Measurements from ENCODE around the gene DENND6B. TPM values are rescaled to one million over a fixed set of nuclear protein-coding genes. Genes with fewer than 3 reads are reported as not detected.
A peak's percentile ranks its signal among the peaks of the same experiment; 100 is the strongest.

Gene DENND6B
- total RNA-seq, 1 experiment from 2014 or later: 0.31 TPM

- DNase-seq (ENCODE audit: low read depth): peak; percentile 24
Measured at GRCh38 chr22:50304528-50305392, 22.1 kb downstream of the DENND6B start.

- peak; percentile 26 for DNase-seq (ENCODE audit: low read depth)
Measured at GRCh38 chr22:50303848-50304527, 22.8 kb downstream of the DENND6B start.

DNA sequence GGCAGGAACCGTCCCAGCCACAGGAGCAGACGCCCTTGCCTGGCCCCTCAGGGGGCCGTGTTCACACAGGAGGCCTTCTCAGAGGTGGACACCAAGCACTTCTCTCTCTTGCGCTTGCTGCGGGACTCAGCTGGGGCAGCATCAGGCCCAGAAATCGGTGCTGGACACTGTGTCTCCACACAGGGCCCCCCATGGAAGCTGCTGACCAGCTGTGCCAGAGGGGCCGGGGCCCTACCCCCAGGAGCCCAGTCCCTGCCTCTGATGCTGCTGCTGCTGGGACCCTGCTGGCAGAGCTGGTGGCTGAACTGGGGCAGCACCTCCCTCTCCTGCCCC, 23.3 kb downstream of the DENND6B start:
- no peak for DNase-seq (ENCODE audit: low read depth)

DNA sequence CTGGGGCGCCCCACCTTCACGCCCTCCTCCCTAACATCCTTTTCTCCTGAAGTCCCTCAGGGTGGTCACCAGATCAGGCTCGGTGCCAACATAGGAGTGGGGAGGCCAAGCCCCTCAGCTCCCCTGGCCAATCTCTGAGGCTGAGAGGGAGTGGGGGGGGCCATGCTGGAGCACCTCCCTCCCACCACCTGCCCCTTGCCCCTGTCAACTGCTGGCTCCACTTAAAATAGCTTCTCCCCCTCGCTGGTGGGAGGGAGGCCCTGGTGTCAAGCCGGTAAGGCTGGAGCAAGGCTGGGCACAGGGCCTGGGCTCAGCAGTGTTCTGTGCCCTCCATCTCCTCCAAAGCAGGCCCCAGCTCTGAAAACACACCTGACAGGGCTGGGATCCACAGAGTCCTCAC, 24.2 kb downstream of the DENND6B start:
- DNase-seq (ENCODE audit: low read depth): no peak

DNA sequence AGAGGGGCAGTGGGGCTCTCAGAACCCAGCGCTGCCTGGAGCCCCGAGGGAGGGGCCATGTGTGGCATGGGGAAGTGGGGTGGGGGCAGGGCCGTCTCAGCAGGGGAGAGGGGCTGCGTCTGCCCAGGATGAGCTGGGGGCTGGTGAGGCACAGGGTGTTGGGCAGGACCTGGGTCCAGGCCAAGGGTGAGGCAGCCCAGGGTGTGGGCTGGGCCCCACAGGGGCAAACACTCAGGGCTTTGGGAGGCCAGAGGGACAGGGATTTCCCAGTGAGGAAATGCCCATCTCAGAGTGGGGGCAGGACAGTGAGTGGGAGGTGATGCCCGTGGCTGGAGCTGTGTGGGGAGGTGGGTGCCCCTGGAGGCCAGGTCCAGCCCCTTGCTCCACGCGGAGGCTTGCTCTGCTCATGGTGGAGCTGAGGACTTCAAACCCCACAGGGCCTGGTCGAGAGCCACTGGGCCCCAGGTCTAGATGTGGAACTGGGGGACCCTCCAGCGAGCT, 24.7 kb downstream of the DENND6B start:
- DNase-seq (ENCODE audit: low read depth): no peak

GRCh38 chr22:50301581-50301991, 25.2 kb downstream of the DENND6B start:
- DNase-seq (ENCODE audit: low read depth): no peak

DNA sequence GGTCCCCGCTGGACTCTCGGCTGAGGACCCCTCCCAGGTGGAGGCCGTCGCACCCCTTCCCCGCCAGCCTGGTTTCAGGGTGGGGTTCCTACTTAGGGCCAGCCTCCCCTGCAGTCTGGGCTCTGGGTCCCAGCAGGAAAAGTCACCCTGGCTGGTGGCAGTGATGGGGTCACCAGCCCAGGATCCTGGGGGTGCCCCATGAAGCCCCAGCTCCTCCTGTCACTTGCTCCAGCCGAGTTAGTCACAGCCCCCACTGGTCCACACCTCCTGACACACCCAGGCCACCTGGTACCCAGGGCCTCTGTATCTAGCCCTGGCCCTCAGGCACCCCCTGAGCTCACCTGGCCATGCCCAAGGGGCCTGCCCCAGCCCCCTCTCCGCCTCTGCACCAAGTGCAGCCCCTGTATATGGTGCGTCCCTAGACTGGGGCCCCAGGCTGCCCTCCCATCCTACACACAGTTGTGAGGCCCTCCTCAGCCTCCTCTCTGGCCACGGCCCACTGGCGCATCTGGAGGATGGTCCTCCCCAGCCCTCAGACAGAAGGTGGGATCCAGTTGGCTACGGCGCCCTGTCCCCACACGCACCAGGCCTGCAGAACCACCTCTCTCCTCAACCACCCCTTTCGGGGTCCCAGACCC, 26.1 kb downstream of the DENND6B start:
- no peak for DNase-seq (ENCODE audit: low read depth)

DNA sequence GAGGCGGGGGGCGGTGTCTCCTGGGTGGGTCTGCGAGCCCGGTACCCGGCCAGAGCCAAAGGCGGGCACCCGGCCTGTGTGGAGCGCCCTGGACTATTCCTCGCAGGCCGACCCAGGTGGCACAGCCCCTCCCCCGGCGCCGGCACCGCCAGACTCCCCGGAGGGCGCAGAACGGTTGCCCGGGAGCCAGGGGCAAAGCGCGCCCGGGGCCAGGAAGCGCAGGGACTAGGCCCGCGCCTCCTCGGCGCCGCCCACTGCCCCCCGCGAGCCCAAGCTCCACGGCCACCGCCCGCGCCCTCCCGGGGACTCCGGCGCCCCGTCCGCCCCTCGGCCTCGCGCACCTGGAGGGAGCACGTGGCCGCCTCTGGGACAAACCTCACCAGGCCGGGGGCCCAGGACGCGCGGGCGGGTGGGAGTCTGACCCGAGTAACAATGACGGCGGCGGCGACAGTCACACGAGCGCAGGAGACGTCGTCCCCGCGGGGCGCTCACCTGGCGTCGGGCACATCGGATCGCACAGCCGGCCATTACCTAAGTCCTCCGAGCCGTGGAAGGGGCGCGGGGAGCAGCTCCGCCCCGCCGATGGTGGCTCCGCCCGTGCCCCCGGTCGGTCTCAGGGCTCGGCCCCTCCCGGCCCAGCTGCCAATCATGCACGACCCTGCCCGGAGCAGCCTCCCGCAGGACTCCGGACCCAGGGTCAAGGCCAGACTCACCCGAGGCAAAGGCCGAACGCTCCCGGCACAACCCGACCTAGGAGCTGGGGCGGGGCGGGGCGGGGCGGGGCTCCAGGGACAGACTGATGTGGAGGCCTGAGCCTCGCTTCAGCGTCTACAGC, 26.8 kb downstream of the DENND6B start:
- no peak for DNase-seq (ENCODE audit: low read depth)

GRCh38 chr22:50298937-50299784, 27.7 kb downstream of the DENND6B start:
- DNase-seq (ENCODE audit: low read depth): no peak

DNA sequence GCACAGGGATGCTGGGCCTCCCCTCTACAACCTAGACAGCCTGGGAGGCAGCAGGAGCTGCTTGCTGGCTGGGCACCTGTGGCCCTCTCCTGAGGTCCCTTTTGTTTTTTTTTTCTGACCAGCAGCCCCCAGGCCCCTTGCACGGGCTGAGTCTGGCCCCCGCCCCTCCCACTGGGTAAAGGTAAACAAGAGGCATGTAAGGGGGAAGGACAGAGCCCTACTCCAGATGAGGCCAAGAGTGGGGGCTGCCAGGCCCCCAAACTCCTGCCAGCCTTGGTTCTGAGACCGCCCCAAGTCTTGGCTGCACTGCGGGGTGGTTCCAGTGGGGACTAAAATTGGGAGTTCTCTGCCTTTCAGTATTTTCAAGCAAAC, 28.6 kb downstream of the DENND6B start:
- no peak for DNase-seq (ENCODE audit: low read depth)

GRCh38 chr22:50297510-50298265, 29.1 kb downstream of the DENND6B start:
- DNase-seq (ENCODE audit: low read depth): no peak

- no peak for DNase-seq (ENCODE audit: low read depth)
Measured at GRCh38 chr22:50296658-50297490, 29.9 kb downstream of the DENND6B start.

DNA sequence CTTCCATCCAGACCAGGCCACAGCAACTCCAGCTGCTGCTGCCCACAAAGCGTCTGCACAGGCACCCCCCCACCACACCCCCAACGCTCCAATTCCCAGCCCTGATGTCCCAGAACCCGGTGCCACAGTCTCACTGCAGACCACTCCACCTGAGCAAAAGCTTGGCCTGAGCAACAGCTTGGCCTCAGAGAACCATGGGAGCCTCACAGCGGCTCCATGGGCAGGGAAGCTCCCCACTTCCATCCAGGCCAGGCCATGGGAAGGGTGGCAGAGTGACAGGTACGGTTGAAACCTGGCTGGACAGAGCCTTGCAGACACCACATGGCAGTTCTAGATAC, 32.5 kb downstream of the DENND6B start:
- no peak for DNase-seq (ENCODE audit: low read depth)

- DNase-seq (ENCODE audit: low read depth): peak; percentile 48
Measured at GRCh38 chr22:50293441-50294318, 33.1 kb downstream of the DENND6B start.

DNA sequence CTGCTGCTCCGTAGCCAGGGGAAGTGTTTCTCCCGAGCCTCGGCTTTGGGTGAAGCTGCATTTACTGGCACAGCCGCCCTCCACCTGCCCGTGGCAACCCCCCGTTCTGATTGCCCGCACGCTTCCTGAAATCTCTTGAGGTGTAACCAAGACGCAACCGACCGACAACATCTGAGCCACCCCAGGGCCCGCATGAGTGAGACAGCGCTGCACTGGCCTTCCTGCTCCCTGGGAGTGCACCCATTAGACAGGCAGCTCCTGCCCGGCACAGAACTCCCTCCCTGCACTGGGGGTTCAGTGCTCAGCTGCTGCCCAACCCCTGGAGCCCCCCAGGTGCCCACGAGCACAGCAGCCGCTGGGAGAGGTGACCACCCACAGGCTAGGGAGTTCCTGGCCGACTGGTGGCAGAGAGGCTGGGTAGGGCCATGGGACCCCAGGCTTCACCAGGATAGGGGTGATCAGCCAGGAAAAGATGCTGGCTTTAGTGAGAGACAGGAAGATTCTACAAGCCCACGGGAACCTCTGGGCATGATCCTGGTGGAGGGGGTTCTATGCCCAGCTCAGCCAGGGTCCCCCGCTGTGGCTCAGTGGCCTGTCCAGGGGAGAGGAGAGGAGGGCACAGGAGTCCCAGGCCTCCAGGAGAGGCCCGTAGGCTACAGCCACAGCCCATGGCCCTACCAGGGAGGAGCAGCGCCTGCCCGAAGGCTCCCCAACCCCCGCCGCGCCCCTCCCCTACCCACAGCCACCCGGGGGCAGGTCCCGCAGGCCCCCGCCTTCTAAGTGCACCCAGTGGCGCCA, 34.0 kb downstream of the DENND6B start:
- DNase-seq (ENCODE audit: low read depth): no peak

GRCh38 chr22:50289942-50290630, 36.7 kb downstream of the DENND6B start:
- no peak for DNase-seq (ENCODE audit: low read depth)

All from HT1080 (cell line).